ENCODE results near the gene CFH.
"Not testable (repeated sequence)": the region's sequence is repeated elsewhere in the genome, so short reads cannot be mapped to it uniquely, and the experiment has no call there.

The CFH gene

DNA sequence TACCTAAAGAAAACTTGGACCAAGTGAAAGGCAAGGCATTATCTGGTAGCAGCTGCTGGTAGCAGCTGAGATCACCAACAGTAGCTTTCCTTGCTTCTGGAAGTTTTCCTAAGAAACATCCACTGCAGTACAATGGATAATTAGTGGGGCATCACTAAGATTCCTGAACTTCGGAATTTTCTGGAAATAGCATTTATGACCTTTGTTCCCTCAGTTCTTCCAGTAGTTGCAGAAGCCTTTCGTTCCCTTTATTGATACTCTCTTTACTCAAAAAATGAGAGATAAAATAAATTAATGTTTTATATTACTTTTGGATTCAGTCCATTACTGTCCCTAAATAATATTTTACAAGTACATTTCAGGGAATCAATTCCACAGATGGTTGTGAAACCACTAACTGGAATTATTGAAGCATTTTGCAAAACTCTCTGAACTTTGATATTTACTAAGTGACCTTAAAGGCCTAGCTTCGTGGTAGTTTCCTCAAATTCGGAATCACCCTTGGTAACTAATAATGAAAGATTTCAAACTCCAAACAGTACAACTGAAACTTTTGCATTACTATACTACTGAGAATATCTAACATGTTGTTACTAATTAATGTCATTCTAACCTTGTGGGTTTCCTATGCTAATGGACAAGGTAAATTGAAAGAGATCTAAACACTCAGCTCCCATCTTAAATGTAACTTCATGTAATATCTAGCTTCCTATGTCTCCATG lies 113.3 kb downstream of the CFH start:
- DNase-seq (ENCODE audit: low read depth in 2 of 2) = not testable (repeated sequence)

DNA sequence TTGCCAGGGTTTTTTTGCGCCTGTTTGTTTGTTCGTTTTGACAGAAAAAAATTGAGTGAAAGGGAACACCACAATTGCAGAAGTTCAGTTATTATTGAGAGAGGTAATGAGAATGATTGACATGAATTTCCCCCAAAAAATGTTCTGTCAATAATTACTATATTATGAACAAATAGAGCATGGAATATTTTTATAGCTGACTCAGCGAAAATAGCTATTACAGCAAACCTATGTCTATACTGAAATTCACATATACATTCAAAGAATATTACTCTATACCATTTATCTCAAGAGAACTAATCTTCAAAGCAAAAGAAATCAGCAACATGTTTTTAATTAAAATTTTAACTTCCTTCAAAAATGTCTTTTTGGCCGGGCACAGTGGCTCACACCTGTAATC lies 118.0 kb downstream of the CFH start:
- not testable (repeated sequence) for DNase-seq (ENCODE audit: low read depth in 2 of 2)

DNA sequence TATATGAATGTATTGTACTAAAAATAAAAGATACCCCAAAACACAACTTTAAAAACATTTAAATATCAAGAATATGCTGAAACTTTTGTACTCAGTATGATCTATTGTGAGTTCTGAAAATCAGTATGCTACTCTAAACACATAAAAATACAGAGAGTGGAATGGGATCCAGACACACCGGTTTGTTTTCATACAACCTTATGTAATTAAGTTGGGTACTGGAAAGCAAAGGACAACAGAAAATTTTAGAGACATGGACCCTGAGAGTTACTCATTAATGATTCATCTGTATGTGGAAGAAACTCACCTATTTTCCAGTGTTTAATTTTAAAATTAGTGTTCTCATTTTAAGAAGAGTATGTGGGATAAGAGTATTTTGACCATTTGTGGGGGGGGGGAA lies 121.9 kb downstream of the CFH start:
- no peak for DNase-seq (ENCODE audit: low read depth in 2 of 2)

DNA sequence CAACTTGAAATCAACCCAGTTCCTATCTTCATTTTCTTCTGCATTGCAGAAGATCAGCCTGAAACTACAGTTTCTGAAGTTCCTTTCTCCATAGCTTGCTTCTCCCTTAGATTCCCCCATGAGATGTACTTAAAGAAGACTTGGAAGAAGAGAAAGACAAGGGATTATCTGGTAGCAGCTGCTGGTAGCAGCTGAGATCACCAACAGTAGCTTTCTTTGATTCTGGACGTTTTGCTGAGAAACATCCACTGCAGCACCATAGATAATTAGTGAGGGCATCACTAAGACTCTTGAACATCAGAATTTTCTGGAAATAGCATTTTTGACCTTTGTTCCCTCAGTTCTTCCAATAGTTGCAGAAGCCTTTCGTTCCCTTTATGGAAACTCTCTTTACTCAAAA lies 122.3 kb downstream of the CFH start:
- DNase-seq (ENCODE audit: low read depth in 2 of 2) = no peak

DNA sequence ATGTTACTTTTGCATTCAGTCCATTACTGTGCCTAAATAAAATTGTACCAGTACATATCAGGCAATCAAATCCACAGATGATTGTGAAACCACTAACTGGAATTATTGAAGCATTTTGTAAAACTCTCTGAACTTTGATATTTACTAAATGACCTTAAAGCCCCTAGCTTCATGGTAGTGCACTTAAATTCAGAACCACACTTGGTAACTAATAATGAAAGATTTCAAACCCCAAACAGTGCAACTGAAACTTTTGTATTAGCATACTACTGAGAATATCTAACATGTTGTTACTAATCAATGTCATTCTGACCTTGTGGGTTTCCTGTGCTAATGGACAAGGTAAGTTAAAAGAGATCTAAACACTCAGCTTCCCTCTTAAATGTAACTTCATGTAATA lies 122.8 kb downstream of the CFH start, which contains the start of gene CFHR3:
Gene CFHR3 (plus strand): TSS at position 238 of the 400 bp plus-strand sequence. CDS start 47 bp downstream, at position 285.
- DNase-seq (ENCODE audit: low read depth in 2 of 2) = no peak

DNA sequence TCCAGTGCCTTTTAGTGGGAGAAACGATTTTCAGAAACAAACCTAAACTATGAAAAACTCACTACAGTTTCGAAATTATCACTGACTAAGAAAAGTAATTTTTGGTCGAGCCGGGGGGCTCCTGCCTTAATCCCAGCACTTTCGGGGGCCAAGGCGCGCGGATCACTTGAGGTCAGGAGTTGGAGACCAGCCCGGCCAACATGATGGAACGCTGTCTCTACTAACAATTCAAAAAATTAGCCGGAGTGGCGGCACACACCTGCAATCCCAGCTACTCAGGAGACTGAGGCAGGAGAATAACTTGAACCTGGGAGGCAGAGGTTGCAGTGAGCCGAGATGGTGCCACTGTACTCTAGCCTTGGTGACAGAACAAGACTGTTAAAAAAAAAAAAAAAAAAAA lies 125.8 kb downstream of the CFH start:
- no peak for DNase-seq (ENCODE audit: low read depth in 2 of 2)

DNA sequence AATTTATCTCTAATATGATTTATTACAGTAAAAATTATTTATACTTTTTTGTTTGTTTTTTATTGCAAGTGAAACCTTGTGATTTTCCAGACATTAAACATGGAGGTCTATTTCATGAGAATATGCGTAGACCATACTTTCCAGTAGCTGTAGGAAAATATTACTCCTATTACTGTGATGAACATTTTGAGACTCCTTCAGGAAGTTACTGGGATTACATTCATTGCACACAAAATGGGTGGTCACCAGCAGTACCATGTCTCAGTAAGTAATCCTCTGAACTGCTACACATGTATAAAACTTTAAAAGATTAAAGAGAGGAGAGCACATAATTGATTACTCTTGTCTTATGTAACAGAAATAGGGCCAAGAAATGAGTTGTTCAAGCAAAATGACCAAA lies 127.2 kb downstream of the CFH start:
- no peak for DNase-seq (ENCODE audit: low read depth in 2 of 2)

DNA sequence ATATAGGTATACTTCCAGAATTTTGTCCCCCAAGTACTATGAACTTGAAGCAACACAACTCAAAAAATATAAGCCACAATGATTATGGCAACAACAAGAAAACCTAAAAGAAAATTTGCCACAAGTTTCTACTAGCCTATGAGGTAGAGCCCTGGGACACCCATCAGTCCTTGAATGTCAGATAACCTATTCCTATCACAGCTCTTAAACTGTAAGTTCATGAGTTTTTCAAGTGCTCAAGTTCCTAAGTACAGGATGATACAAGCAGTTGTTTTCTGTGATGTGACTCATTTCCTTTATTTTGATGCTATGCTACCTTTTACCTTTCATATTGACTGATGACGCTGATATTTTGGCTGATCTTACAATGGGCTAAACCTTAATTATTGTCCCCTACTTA lies 139.4 kb downstream of the CFH start:
- DNase-seq (ENCODE audit: low read depth in 2 of 2) = not testable (repeated sequence)

DNA sequence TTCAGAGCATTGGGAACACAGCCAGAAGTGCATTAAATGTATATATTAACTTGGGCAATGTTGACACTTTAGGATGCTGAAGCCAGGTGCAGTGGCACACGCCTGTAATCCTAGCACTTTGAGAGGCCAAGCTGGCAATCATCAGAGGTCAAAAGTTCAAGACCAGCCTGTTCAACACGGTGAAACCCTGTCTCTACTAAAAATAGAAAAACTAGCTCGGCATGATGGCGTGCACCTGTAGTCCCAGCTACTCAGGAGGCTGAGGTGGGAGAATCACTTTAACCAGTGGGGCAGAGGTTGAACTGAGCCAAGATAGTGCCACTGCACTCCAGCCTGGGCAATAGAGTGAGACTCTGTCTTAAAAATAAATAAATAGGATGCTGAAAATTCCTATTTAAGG lies 142.3 kb downstream of the CFH start:
- DNase-seq (ENCODE audit: low read depth in 2 of 2) = not testable (repeated sequence)

Measured in stimulated activated CD8-positive, alpha-beta memory T cell treated with anti-CD3 and anti-CD28 coated beads, Interleukin-15, amount 100 ng/mL, for 48 hours (primary cell).